GM19193 (cell line): ENCODE measurements around the gene COTL1.

Experiments used
- POLR2A ChIP-seq: IDR thresholded peaks from 4 replicates; pipeline ENCODE4 v1.6.1; 2011; ENCODE audit not compliant: insufficient read depth, insufficient read length; ENCODE audit errors: extremely low read depth

COTL1 gene

DNA sequence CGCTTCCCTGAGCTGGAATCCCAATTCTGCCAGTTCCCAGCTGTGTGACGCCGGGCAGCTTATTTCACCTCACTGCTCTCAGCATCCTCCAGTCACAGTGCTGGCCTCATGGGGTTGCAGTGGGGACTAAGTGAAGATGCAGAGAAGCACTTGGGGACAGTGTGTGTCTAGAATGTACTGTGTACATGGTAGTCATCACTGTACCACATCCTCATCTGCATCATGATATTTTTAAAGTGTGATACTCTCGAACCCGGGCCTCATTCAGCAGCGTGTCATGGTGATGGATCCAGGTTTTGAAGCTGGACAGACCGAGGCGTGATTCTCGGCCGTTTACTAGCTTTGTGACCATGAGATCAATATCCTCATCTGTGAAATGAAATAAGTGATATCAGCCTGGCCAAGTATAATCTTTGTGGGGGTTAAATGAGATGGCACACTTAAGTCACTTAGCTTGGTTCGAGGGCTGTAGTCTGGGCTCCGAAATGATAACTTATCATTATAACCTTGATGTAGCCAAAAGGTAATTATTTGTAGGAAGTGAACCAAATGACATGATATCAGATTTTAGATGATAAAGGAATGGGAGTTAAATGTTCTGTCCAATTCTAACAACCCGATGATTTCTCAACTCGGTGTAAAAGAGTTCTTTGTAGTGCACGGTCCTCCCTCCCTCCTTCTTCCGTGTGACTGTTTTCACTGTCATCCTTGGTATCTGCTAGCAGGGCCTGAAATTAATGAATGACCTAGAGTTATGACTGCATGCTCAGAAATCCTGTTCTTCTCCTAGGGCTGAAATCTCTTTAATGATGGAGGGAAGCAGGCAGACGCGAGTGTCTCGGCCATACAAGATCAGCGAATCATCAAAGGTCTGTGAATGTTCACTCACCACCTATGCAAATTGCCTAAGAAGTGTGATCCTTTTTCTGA lies 32.4 kb upstream of the COTL1 start:
- TF ChIP-seq POLR2A: no peak

DNA sequence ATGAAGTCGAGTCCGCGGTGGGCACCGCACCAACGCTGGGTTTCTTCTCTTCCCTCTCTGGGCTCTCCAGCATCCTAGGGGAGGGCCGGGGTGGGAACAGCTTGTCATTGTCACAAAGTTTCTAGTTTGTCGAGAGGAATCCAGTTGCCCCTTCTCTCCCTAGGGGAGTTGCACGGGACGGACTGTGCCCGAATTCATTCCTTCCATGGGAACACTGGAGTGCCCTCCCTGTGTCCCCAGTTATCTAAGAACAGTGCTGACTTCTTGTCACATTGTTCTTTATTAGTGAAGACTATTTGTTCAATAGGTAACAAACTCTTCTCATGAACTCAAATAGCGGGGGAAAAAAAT lies 31.6 kb upstream of the COTL1 start:
- no peak for TF ChIP-seq POLR2A

DNA sequence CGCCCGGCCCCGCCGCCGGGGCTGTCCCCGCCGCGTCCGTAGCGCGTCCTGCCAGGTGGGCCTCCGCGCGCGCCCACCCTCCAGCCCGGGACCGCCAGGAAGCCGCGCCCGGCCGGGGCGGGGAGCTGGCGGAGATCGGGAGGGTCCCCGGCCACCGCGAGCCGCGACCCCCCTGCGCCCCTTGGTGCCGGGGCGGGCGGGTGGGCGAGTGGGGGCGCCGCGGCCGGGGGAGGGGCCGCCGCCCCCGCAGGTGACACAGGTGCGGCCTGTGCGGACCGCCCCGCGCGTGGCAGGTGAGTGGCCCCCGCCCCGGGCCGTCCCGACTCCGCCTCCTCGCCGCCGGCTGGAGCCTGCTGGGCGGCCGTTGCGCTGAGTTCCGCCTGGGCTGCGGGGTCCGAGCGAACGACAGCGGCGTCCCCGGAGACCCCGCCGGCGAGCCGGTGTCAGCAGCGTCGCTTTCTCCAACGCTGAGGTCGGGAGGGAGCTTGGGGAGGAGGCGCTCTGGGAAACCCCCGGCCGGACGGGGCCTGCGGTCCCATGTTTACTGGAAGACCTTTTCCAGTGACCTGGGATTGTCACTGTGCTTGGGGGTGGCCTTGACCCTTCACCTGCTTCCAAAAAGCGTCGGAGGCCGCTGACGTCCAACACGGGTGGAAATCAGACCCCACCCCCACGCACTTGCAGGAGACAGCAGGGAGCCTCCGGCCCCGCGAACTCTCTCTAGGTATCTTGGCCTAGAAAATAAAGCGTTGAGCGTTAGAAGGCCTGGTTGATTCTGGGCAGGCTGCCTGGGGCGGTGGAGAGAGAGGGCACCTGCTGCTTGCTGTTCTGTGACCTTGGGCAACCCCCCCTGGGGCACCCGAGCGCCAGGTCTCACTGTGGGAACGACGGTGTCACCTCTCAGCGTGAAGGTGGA lies 31.0 kb upstream of the COTL1 start:
- TF ChIP-seq POLR2A: peak; percentile 1

DNA sequence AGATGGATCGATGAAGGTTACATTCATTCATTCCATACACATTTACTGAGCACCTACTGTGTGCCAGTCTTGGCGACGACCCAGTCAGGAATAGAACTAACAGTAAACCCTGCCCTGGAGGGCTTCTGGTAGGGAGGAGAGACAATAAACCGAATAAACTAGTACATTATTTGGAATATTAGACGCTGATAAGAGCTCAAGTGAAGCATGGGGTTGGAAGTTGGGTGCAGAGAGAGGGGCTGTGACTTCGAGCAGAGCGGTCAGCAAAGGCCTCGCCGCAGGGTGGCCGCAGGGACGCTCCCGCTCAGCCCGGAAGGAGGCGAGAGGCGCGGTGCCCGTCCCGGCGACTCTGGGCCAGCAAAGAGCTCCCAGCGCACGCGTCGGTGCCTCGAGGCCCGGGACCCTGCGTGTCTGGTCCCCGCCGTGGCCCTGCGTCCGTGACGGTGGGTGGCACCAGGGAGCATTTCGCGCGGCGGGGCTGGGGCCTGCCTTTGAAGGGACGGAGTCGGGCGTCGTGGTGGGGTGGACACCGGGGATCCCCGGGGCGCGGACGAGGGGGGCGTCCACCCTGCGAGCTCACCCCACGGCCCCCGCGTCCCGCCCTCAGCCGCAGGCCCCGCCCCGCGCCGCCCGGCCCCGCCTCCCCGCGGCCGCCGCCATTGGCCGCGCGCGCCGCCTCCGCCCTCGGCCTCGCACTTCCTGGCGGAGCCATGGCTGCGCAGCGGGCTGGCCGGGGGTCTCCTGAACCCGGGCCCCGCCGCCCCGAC lies 30.1 kb upstream of the COTL1 start, which contains the start of gene KLHL36:
KLHL36 (plus strand) TSS at position 684 of the 767 bp plus-strand sequence. CDS start 2,357 bp downstream, outside the sequence.
- TF ChIP-seq POLR2A: peak; percentile 43

DNA sequence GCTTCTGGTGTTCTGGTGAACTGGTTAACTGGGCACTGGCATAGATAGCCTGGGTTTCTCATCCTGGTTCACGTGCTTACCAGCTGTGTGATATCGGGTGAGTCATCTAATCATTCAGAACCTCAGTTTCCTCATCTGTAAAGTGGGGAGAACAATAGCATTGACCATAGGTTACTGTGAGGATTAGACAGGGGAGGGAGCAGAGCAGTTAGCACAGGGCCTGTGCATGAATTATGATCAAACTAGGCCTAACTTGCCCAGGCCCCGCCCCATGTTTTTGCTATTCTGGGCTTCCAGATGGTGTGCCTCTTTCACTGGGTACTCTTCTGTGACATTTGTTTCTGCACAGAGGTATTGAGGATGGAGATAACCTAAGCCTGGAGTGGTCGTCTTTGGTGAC lies 25.8 kb upstream of the COTL1 start:
- TF ChIP-seq POLR2A: no peak

DNA sequence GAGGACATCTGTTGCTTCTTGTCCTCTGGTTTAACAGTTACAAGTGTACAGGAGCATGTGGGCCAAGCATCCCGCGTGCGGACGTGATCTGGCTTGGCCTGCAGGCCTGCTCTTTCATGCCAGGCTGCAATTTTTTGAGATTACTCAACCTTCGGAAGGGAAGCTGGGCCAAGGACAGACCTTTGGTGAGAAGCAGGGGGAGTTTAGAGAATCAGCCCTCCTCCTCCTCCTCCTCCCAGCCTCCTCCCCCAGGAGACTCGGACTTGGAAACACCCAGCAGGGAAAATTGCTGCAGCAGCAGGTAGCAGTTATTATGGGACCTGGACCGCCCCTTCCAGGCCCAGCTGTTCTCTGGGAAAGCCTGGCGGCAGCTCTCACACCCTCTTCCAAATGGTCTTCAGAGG lies 25.3 kb upstream of the COTL1 start:
- TF ChIP-seq POLR2A: no peak

DNA sequence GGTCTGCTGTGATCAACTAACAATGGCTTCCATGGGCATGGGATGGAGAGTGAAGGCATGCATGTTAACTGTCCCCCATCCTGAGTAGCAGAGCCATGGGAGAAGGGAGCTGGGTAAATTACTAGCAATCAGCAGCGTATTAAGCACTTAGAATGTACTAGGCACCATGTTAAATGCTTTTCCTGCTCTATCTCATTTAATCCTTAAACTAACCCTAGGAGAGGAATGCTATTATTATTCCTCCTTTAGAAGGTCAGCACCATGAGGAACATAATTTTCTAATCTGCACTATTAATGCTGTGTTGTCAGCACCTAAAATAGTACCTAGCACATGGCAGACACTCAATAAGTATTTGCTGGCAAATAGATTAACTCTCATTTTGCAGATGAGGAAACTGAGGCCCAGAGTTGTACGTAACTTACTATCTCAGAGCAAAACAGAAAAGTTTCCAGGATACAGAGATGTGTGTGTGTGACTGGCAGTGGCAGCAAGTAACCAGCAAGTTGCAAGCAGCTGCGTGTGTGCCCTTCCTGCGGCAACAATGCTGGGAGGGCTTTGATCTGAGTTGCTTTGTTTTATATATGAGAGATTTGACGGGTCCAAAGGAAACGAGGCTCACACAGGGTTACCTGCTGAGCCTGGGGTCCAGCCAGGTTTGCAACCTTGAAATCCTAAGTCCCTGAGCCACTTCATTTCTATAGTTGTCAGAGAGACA lies 23.9 kb upstream of the COTL1 start:
- no peak for TF ChIP-seq POLR2A

DNA sequence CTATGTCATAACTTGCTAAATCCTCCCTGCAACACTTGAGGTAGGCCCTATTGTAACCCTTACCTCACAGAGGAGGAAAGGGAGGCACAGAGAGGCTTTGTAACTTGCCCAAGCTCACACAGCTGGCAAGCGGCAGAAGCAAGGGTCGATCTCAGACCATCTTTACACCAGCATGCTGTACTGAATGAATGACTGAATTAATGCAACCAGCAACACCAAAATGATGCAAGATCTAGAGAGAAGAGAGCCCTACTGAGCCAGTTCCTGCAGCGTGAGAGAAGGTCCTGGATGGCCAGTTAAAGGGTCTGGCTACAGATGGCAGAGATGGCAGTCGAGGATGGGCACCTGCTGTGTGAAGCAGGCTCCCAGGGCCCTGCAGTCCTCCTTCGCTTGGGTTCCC lies 22.3 kb upstream of the COTL1 start:
- no peak for TF ChIP-seq POLR2A

DNA sequence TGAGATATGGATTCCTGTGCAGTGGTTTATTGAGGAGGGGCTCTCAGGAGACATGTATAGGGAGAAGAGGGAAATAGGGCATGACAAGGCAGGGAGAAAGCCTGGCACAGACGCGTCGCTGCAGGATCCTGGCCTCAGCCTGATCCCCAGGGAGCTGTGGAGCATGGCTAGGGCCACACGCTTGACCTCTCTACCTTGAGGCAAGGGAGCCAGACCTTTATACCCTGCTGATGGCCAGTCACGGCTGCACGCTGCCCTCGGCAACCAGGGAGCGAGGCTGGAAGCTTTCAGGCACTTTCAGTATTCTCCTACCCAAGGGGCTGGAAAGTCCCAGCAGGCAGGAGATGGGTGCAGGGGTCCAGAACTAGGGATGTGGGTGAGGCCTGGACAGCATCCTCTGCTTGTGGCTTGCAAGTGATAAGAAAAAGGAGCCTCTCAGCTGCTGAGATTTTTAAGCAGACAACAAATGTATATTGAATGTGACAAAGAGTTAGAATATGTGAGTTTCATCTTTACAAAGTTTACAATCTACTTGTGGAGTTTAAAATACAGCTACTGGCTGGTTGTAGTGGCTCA lies 20.4 kb upstream of the COTL1 start:
- no peak for TF ChIP-seq POLR2A

DNA sequence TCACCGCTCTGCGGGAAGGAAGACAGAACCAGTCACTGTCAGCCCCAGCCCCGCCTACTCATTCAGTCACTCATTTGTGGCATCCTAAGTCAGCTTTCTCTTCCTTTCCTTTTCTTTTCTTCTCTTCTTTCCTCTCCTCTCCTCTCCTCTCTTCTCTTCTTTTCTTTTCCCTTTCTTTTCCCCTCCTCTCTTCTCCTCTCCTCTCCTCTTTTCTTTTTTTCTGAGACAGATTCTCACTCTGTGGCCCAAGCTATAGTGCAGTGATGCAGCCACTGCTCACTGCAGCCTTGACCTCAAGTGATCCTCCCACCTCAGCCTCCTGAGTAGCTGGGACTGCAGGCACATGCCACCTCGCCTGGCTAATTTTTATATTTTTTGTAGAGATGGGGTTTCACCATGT lies 19.8 kb upstream of the COTL1 start:
- TF ChIP-seq POLR2A: no peak

DNA sequence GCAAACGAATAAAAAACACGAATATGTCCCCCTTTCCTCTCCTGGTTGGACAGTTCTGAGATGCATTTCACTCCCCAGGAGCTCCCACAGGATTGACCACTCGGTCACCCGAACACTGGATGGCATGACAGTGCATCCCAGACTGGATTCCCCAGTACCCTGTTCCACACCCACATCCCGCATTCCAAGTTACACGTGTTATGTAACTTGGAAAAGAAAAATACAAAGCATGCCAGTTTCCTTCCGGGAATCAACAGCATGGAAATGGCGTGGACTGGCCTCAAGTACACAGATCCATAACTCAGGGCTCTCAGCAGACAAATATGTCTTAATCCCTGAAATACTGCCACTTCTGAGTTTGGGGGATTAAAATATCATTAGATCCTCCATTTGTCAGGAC lies 17.8 kb upstream of the COTL1 start:
- TF ChIP-seq POLR2A: no peak

DNA sequence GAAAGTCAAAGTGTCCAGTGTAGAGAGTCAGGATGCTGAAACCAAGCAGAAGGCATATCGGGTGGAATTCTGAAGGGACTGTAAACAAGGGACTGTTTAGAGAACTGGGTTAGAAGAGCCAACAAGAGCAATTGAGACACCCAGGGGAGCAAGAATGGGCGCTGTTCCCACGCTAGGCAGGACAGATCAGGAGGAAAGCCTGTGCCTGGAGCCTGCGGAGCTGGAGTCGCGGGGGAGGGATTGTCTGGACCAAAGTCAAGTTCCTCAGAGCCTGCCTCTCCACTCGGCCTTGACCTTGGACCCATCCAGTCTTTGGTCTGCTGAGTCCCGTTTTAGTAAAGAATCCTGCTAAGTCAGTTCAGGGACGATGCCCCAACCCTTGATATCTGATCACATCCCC lies 15.7 kb upstream of the COTL1 start:
- TF ChIP-seq POLR2A: no peak

DNA sequence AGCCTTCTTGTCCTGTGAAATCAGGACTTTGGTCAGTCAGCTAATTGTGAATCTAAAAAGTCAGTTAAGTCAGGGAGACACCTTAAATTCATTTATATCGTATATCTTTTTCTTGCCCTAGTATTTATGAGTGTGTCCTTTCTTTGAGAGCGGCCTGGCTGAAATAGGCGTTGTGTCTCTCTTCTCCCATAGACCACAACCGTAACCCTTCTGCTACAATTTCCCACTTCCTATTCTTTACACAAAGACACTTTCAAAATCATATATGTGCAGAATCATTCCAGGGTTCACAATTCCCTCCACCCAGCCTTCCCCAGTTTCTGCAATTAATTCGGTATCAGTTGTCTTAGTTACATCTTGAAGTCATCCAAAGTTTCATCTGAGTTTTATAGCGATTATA lies 14.0 kb upstream of the COTL1 start:
- no peak for TF ChIP-seq POLR2A

DNA sequence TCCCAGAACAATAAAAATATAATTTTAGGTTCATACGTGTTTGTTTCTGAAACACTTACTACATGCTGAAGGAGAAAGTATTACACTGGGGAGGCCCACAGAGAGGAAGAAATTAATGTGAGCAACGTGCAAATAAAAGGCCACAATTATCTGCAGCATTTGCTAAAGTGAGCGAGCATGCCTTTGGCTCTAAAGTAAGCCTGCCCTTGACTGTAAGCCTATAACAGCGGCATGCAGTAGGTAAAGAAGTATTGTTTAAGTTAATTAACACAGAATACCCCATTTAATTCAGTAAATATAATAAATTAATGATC lies 13.2 kb upstream of the COTL1 start:
- TF ChIP-seq POLR2A: no peak
